Breast epithelium (tissue), 3 donors: ENCODE results near the gene RASL12.

Experiments
- POLR2A ChIP-seq: fragments of 450-650 bp; IDR thresholded peaks from one replicate; pipeline ENCODE4 v1.6.1; 2016; ENCODE audit warnings: antibody characterized with exemption, mild to moderate bottlenecking, moderate library complexity
- POLR2AphosphoS5 ChIP-seq, 3 donors: sonication (generic); formaldehyde crosslinking; IDR thresholded peaks; one replicate each; pipeline ENCODE4 v1.6.1; 2017; ENCODE audit warnings: antibody characterized with exemption in 3 of 3
- TF ChIP-seq, protein P1 (sequence below), 3 donors: fragments of 450-650 bp; IDR thresholded peaks; one replicate each; pipeline ENCODE4 v1.5.1; 2016 to 2017; ENCODE audit warnings: antibody characterized with exemption in 3 of 3, mild to moderate bottlenecking in 3 of 3, moderate library complexity in 3 of 3

- TF ChIP-seq, protein P1, sequence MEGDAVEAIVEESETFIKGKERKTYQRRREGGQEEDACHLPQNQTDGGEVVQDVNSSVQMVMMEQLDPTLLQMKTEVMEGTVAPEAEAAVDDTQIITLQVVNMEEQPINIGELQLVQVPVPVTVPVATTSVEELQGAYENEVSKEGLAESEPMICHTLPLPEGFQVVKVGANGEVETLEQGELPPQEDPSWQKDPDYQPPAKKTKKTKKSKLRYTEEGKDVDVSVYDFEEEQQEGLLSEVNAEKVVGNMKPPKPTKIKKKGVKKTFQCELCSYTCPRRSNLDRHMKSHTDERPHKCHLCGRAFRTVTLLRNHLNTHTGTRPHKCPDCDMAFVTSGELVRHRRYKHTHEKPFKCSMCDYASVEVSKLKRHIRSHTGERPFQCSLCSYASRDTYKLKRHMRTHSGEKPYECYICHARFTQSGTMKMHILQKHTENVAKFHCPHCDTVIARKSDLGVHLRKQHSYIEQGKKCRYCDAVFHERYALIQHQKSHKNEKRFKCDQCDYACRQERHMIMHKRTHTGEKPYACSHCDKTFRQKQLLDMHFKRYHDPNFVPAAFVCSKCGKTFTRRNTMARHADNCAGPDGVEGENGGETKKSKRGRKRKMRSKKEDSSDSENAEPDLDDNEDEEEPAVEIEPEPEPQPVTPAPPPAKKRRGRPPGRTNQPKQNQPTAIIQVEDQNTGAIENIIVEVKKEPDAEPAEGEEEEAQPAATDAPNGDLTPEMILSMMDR (IDR thresholded peaks at IDR 0.05), result no peak
- TF ChIP-seq POLR2A, result no peak
- no peak for TF ChIP-seq POLR2AphosphoS5 (IDR thresholded peaks at IDR 0.05)
These were observed 8.9 kb upstream of the RASL12 start, which contains the start of gene KBTBD13 for GRCh38 chr15:65076486-65077290.
